Neuronal stem cell (in vitro differentiated cells): ENCODE data around the gene NOC3L.
"Not testable (repeated sequence)": the region's sequence is repeated elsewhere in the genome, so short reads cannot be mapped to it uniquely, and the experiment has no call there.

ENCODE experiments used
- DNase-seq: peaks from one replicate; pipeline ENCODE4 v3.0.0-alpha.2; 2013; ENCODE audit warnings: low spot score
- H2AFZ ChIP-seq: one replicate; pipeline ENCODE4 v1.6.1; 2013; ENCODE audit warnings: mild to moderate bottlenecking, low read length, inconsistent platforms
- H2AK5ac ChIP-seq: 2 replicates; pipeline ENCODE4 v1.6.1; 2013; ENCODE audit warnings: low read depth, mild to moderate bottlenecking, inconsistent platforms, low read length, moderate library complexity, mixed read lengths
- H2BK120ac ChIP-seq: 2 replicates; pipeline ENCODE4 v1.6.1; 2013; ENCODE audit warnings: low read depth, mild to moderate bottlenecking, inconsistent platforms, low read length, moderate library complexity, mixed read lengths
- H2BK12ac ChIP-seq: one replicate; pipeline ENCODE4 v1.6.1; 2013; ENCODE audit warnings: low read length, inconsistent platforms
- H2BK15ac ChIP-seq: 2 replicates; pipeline ENCODE4 v1.6.1; 2013; ENCODE audit warnings: mild to moderate bottlenecking, low read length, inconsistent platforms, mixed read lengths
- H2BK5ac ChIP-seq: one replicate; pipeline ENCODE4 v1.6.1; 2013; ENCODE audit warnings: inconsistent platforms, mild to moderate bottlenecking, low read length, moderate library complexity
- H3K14ac ChIP-seq: one replicate; pipeline ENCODE4 v1.6.1; 2013; ENCODE audit warnings: low read length, inconsistent platforms
- H3K18ac ChIP-seq: 2 replicates; pipeline ENCODE4 v1.6.1; 2013; ENCODE audit warnings: low read length, inconsistent platforms
- H3K23ac ChIP-seq: 2 replicates; pipeline ENCODE4 v1.6.1; 2013; ENCODE audit warnings: low read depth, mild to moderate bottlenecking, mixed read lengths, low read length, inconsistent platforms; ENCODE audit not compliant: poor library complexity
- H3K27ac ChIP-seq: replicated peaks from 3 replicates; pipeline ENCODE4 v1.5.1; 2013; ENCODE audit warnings: low read length, inconsistent platforms
- H3K27me3 ChIP-seq, 3 experiments: 2 replicates each; pipeline ENCODE4 v1.6.1; 2013; ENCODE audit warnings: low read length in 3 of 3, mild to moderate bottlenecking in 2 of 3, inconsistent platforms in 1 of 3, low read depth in 1 of 3, mixed read lengths in 1 of 3, moderate library complexity in 1 of 3; ENCODE audit not compliant: control insufficient read depth in 3 of 3, insufficient read depth in 3 of 3
- H3K36me3 ChIP-seq, 2 donors: replicated peaks in 1 of 2; 2 replicates each; pipeline ENCODE4 v1.6.1; 2013; ENCODE audit warnings: low read length in 2 of 2; ENCODE audit not compliant: control insufficient read depth in 2 of 2, insufficient read depth in 2 of 2
- H3K4ac ChIP-seq: 2 replicates; pipeline ENCODE4 v1.6.1; 2013; ENCODE audit warnings: inconsistent platforms, mild to moderate bottlenecking, low read length, moderate library complexity
- H3K4me1 ChIP-seq, 2 donors: 1 replicate in 1 of 2; 2 replicates in 1 of 2; pipeline ENCODE4 v1.6.1; 2013; ENCODE audit warnings: low read length in 2 of 2, low read depth in 1 of 2; ENCODE audit not compliant: control insufficient read depth in 2 of 2, insufficient read depth in 1 of 2
- H3K4me2 ChIP-seq: one replicate; pipeline ENCODE4 v1.6.1; 2013; ENCODE audit warnings: mild to moderate bottlenecking, low read length, inconsistent platforms; ENCODE audit not compliant: insufficient read depth, poor library complexity, severe bottlenecking
- H3K4me3 ChIP-seq, 2 donors: 2 replicates each; pipeline ENCODE4 v1.5.1; 2013; ENCODE audit warnings: low read length in 2 of 2, mild to moderate bottlenecking in 2 of 2, inconsistent platforms in 1 of 2, moderate library complexity in 1 of 2
- H3K79me1 ChIP-seq: one replicate; pipeline ENCODE4 v1.6.1; 2013; ENCODE audit warnings: low read depth, mild to moderate bottlenecking, inconsistent platforms, low read length, moderate library complexity
- H3K9ac ChIP-seq: one replicate; pipeline ENCODE4 v1.6.1; 2013; ENCODE audit warnings: mild to moderate bottlenecking, low read depth, low read length, inconsistent platforms; ENCODE audit not compliant: poor library complexity
- H3K9me3 ChIP-seq, 2 donors: replicated peaks in 1 of 2; 2 replicates each; pipeline versions ENCODE3 to v1.6.1; 2013; ENCODE audit warnings: low read length in 2 of 2, mild to moderate bottlenecking in 2 of 2, inconsistent platforms in 1 of 2, low read depth in 1 of 2, mixed read lengths in 1 of 2, moderate library complexity in 1 of 2; ENCODE audit not compliant: control insufficient read depth in 2 of 2, insufficient read depth in 1 of 2
- H4K8ac ChIP-seq: one replicate; pipeline ENCODE4 v1.6.1; 2013; ENCODE audit warnings: low read depth, mild to moderate bottlenecking, inconsistent platforms, low read length, moderate library complexity
- H4K91ac ChIP-seq: one replicate; pipeline ENCODE4 v1.6.1; 2013; ENCODE audit warnings: low read length, low read depth, mild to moderate bottlenecking, inconsistent platforms; ENCODE audit not compliant: poor library complexity
- WGBS, 2 donors: extraction: QIAGEN DNeasy Blood & Tissue Kit; methylation state at CpG; one replicate each; pipeline ENCODE4 v1.1.7; 2013; ENCODE audit warnings: missing lambda C conversion rate in 2 of 2, mixed read lengths in 1 of 2; ENCODE audit not compliant: insufficient read length in 2 of 2, insufficient replicate concordance in 1 of 2; ENCODE audit errors: extremely low coverage in 2 of 2; 5-methylcytosine and 5-hydroxymethylcytosine counted together

Gene NOC3L

GRCh38 chr10:94392117-94392516 lies 29.4 kb upstream of the NOC3L start:
- DNase-seq, H3K4ac ChIP-seq, H3K9ac ChIP-seq, H4K8ac ChIP-seq, H3K23ac ChIP-seq, H3K9me3 ChIP-seq, H3K4me1 ChIP-seq, H4K91ac ChIP-seq, H2BK12ac ChIP-seq, H2BK5ac ChIP-seq, H2AK5ac ChIP-seq, H3K4me3 ChIP-seq, H3K27me3 ChIP-seq, H3K79me1 ChIP-seq, H2BK15ac ChIP-seq, H3K27ac ChIP-seq, H3K14ac ChIP-seq, H3K18ac ChIP-seq, H3K36me3 ChIP-seq, H2BK120ac ChIP-seq, H2AFZ ChIP-seq, H3K4me2 ChIP-seq: not testable (repeated sequence)
- no CpG with 5 or more reads among the region's 9 CpGs for whole genome bisulfite sequencing, 2 donors

- not testable (repeated sequence) for H3K4me3 ChIP-seq
Observed at GRCh38 chr10:94385733-94386132, 23.0 kb upstream of the NOC3L start.

GRCh38 chr10:94383530-94383929 lies 20.8 kb upstream of the NOC3L start:
- Histone ChIP-seq H3K79me1 (no peaks in the 10 kb centered on the region), H3K36me3 (no peaks in the 10 kb centered on the region), H2BK5ac (no peak overlapping the region), H3K4ac (no peak overlapping the region), H3K4me1 (no peaks in the 10 kb centered on the region), H2BK15ac (no peak overlapping the region), H2BK120ac (no peak overlapping the region), H2AK5ac (no peak overlapping the region), H3K4me3 (no peak overlapping the region), H3K27ac (no peak overlapping the region), H3K9ac (no peak overlapping the region), H4K8ac (no peak overlapping the region), H2AFZ (no peak overlapping the region), H4K91ac (no peak overlapping the region), H2BK12ac (no peak overlapping the region), H3K4me2 (no peak overlapping the region), H3K14ac (no peak overlapping the region), H3K23ac (no peak overlapping the region), H3K9me3 (no peaks in the 10 kb centered on the region), H3K27me3 (peaks cover 0 to 2% (median 0%) of the 10 kb centered on the region in 3 experiments), H3K18ac (no peak overlapping the region)
- no CpG with 5 or more reads among the region's 2 CpGs for WGBS, 2 donors
- no peak for DNase-seq

More at GRCh38 chr10:94385733-94386132, 23.0 kb upstream of the NOC3L start:
- H3K9ac ChIP-seq, H3K18ac ChIP-seq, H3K36me3 ChIP-seq, H2BK15ac ChIP-seq, H2BK120ac ChIP-seq, H3K9me3 ChIP-seq, H3K27me3 ChIP-seq, H2AK5ac ChIP-seq, H2AFZ ChIP-seq, H3K4ac ChIP-seq, H2BK12ac ChIP-seq, H3K14ac ChIP-seq, DNase-seq, H3K4me1 ChIP-seq, H4K91ac ChIP-seq, H2BK5ac ChIP-seq, H3K4me2 ChIP-seq, H3K23ac ChIP-seq, H3K27ac ChIP-seq, H4K8ac ChIP-seq, H3K79me1 ChIP-seq: not testable (repeated sequence)
- WGBS, 2 donors: no CpG with 5 or more reads among the region's 3 CpGs

GRCh38 chr10:94376865-94377264 lies 14.1 kb upstream of the NOC3L start:
- Histone ChIP-seq H2BK120ac (no peak overlapping the region), H2AK5ac (no peak overlapping the region), H4K91ac (no peak overlapping the region), H3K9me3 (no peaks in the 10 kb centered on the region), H3K18ac (no peak overlapping the region), H3K4ac (no peak overlapping the region), H3K9ac (no peak overlapping the region), H2BK15ac (no peak overlapping the region), H3K4me3 (no peak overlapping the region), H2AFZ (no peak overlapping the region), H3K36me3 (no peaks in the 10 kb centered on the region), H3K23ac (no peak overlapping the region), H4K8ac (no peak overlapping the region), H3K27me3 (peaks cover 0 to 31% (median 0%) of the 10 kb centered on the region in 3 experiments), H3K4me2 (no peak overlapping the region), H2BK12ac (no peak overlapping the region), H2BK5ac (no peak overlapping the region), H3K27ac (no peak overlapping the region), H3K14ac (no peak overlapping the region), H3K79me1 (no peaks in the 10 kb centered on the region), H3K4me1 (no peaks in the 10 kb centered on the region)
- DNase-seq: no peak
- WGBS, 2 donors: no CpG with 5 or more reads among the region's 2 CpGs
